ENCODE results near the gene CYBC1.

DNA sequence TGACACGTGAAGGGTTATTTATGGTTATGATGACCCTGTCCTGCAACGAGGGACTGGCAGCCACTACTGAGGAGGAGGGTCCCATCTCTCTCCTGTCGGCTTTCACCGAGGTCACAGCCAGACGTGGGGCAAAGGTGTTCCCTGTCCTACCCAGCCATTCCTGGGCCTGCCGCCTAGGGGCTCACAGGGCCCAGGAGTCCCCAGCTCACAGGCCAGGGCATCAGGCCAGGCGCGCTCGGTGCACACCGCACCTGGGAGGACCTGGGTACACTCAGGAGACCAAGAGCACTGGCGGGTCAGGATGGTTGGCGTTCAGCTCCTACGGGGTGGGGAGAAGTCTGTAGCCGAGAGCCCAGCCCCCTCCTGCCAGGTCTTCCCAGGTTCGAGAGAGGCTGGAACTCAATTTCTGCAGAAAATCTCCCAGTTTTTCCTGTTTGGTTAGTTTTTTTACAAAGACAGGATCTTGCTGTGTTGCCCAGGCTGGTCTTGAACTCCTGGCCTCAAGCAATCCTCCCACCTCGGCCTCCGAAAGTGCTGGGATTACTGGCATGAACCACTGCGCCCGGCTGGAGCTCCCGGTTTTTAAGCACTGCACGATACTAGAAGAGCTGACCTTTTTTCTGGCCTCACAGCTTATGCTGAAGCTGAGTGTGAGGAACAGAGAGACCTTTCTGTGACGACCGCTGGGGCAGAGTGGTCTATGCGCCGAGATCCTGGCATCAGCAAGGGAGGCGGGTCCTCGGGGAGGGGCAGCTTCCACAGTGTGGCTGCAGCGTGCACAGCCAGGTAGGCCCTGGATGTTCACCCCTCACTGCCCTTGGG is 7.7 kb downstream of the CYBC1 start:
- TF ChIP-seq CTCF (IDR thresholded peaks at IDR 0.05; ENCODE audit: poor library complexity) (no peak), EZH2 (IDR thresholded peaks at IDR 0.05; ENCODE audit: borderline replicate concordance) (no peak), EZH2phosphoT487 (IDR thresholded peaks at IDR 0.05; ENCODE audit: low read depth, severe bottlenecking, unreplicated experiment) (no peak)

Measured in hepatocyte (in vitro differentiated cells).